ENCODE data around the gene KCNK4. TPM values are rescaled to one million over a fixed set of nuclear protein-coding genes. Genes with fewer than 3 reads are reported as not detected.
A peak's percentile ranks its signal among the peaks of the same experiment; 100 is the strongest.

KCNK4 gene
- polyA plus RNA-seq, 1 donor (not counting 4 experiments of a cell fraction or from before 2014, with no cell fraction given): not detected

- peaks cover 10% of the 10 kb centered on the region for H3K4me1 ChIP-seq (ENCODE audit: control insufficient read depth, extremely low read depth, insufficient read depth, low read length)
- no peak overlapping the region for H2AFZ ChIP-seq (ENCODE audit: control insufficient read depth, low read length)
- H3K79me2 ChIP-seq (ENCODE audit: control insufficient read depth, insufficient read depth, low read length): no peaks in the 10 kb centered on the region
- no peak overlapping the region for H3K4me2 ChIP-seq (ENCODE audit: control insufficient read depth, extremely low read depth, insufficient read depth, low read depth, low read length)
- no peak overlapping the region for H3K9ac ChIP-seq (ENCODE audit: control insufficient read depth, extremely low read depth, insufficient read depth, low read length)
- peaks cover 34% of the 10 kb centered on the region for H3K27me3 ChIP-seq (ENCODE audit: control insufficient read depth, extremely low read depth, insufficient read depth, low read length)
- H3K36me3 ChIP-seq (ENCODE audit: control insufficient read depth in 2 of 2, extremely low read depth in 1 of 2, insufficient read depth in 2 of 2, low read length in 2 of 2): peaks cover 0 to 4% of the 10 kb centered on the region in 2 experiments
- FAIRE-seq (peak; percentile 34), DNase-seq (ENCODE audit: low read depth, low spot score) (no peak)
- no peaks in the 10 kb centered on the region for H3K9me3 ChIP-seq (ENCODE audit: control insufficient read depth, low read depth, low read length)
- no peaks in the 10 kb centered on the region for H3K9me1 ChIP-seq (ENCODE audit: control insufficient read depth, extremely low read depth, insufficient read depth, low read length)
- H4K20me1 ChIP-seq (ENCODE audit: control insufficient read depth, extremely low read depth, insufficient read depth, low read length): no peaks in the 10 kb centered on the region
- H3K27ac ChIP-seq (ENCODE audit: control insufficient read depth, insufficient read depth, low read length): no peak overlapping the region
- H3K4me3 ChIP-seq (ENCODE audit: control insufficient read depth in 2 of 3, extremely low read depth in 1 of 3, insufficient read depth in 2 of 3, low read depth in 1 of 3, low read length in 3 of 3): no peak overlapping the region
- dilution Hi-C loops (cut with MboI; ENCODE audit: extremely low pct_ligation_motif_present, low sequenced_read_pairs): no loop called here
- TF ChIP-seq EZH2 (IDR thresholded peaks at IDR 0.05; ENCODE audit: low read length) (peak; percentile 32), CTCF (optimal IDR thresholded peaks at IDR 0.05 in 1 of 3, IDR thresholded peaks at IDR 0.05 in 1 of 3, conservative IDR thresholded peaks at IDR 0.05 in 1 of 3; ENCODE audit: extremely low read depth in 1 of 3, insufficient read depth in 2 of 3, low read length in 3 of 3) (no peak)
These were observed 495 bp upstream of the KCNK4 start for GRCh38 chr11:64290352-64291261.

DNA sequence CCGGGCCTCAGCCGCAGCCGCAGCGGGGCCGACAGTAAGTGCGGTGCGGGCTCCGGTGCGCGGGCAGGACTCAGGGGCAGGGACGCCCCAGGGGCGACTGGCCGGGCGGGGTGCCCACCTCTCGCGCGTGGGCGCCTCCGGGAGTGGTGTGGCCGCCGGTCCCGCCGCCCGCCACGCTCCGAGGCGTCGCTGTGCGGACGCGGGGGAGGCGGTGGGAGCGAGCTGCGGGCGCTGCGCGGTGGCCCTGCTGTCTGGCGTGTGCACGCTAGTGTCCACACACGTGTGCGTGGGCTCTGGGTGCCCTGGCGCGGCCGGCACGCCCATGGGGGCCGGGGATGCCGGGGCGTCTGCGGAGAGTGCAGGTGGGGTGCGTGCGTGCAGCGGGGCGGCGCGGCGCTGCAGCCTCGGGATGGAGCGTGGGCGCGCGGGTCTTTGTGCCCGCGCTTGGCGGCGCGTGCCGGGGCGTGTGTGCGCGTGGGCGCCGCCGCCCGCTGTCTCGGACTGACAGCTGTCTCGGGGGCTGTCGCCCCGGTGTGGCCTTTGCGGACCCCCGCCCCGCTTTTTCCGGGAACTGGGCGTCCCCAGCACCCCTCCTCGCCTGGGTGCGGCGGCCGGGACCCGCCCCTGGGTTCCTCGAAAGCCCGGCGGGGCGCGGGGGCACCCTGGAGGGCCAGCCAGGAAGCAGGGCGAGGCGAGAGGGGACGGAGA, 804 bp downstream of the KCNK4 start:
- FAIRE-seq: no peak
- no peaks in the 10 kb centered on the region for H3K9me1 ChIP-seq (ENCODE audit: control insufficient read depth, extremely low read depth, insufficient read depth, low read length)
- H3K27ac ChIP-seq (ENCODE audit: control insufficient read depth, insufficient read depth, low read length): no peak overlapping the region
- H3K9me3 ChIP-seq (ENCODE audit: control insufficient read depth, low read depth, low read length): no peaks in the 10 kb centered on the region
- peak overlapping the region; percentile 8 to 34 (median 25) for H3K4me3 ChIP-seq (ENCODE audit: control insufficient read depth in 2 of 3, extremely low read depth in 1 of 3, insufficient read depth in 2 of 3, low read depth in 1 of 3, low read length in 3 of 3)
- DNase-seq (ENCODE audit: low read depth, low spot score): no peak
- dilution Hi-C loops (cut with MboI; ENCODE audit: extremely low pct_ligation_motif_present, low sequenced_read_pairs): no loop called here
- no peak overlapping the region for H2AFZ ChIP-seq (ENCODE audit: control insufficient read depth, low read length)
- H3K79me2 ChIP-seq (ENCODE audit: control insufficient read depth, insufficient read depth, low read length): no peaks in the 10 kb centered on the region
- H3K4me1 ChIP-seq (ENCODE audit: control insufficient read depth, extremely low read depth, insufficient read depth, low read length): peaks cover 6% of the 10 kb centered on the region
- TF ChIP-seq EZH2 (IDR thresholded peaks at IDR 0.05; ENCODE audit: low read length): peak; percentile 73
- no peak for TF ChIP-seq CTCF (optimal IDR thresholded peaks at IDR 0.05 in 1 of 3, IDR thresholded peaks at IDR 0.05 in 1 of 3, conservative IDR thresholded peaks at IDR 0.05 in 1 of 3; ENCODE audit: extremely low read depth in 1 of 3, insufficient read depth in 2 of 3, low read length in 3 of 3)
- peaks cover 0 to 4% of the 10 kb centered on the region in 2 experiments for H3K36me3 ChIP-seq (ENCODE audit: control insufficient read depth in 2 of 2, extremely low read depth in 1 of 2, insufficient read depth in 2 of 2, low read length in 2 of 2)
- no peak overlapping the region for H3K9ac ChIP-seq (ENCODE audit: control insufficient read depth, extremely low read depth, insufficient read depth, low read length)
- peaks cover 39% of the 10 kb centered on the region for H3K27me3 ChIP-seq (ENCODE audit: control insufficient read depth, extremely low read depth, insufficient read depth, low read length)
- H3K4me2 ChIP-seq (ENCODE audit: control insufficient read depth, extremely low read depth, insufficient read depth, low read depth, low read length): peak overlapping the region; percentile 48
- no peaks in the 10 kb centered on the region for H4K20me1 ChIP-seq (ENCODE audit: control insufficient read depth, extremely low read depth, insufficient read depth, low read length)
